Spleen (tissue), 7 donors: ENCODE data around the gene HCN3.

ENCODE experiments used
- CTCF ChIP-seq, 11 experiments: fragments of 200-600 bp in 7 of 11; fragments of 450-650 bp in 4 of 11; sonication (generic) in 4 of 11; IDR thresholded peaks in 8 of 11; conservative IDR thresholded peaks in 3 of 11; 1 replicate in 7 of 11; 2 replicates in 4 of 11; pipeline versions ENCODE4 v1.4.0 to v1.8.0; 2016 to 2021; ENCODE audit warnings: antibody characterized with exemption in 11 of 11, inconsistent platforms in 4 of 11, mild to moderate bottlenecking in 1 of 11
- POLR2A ChIP-seq, 3 donors: fragments of 450-650 bp; IDR thresholded peaks; one replicate each; pipeline ENCODE4 v1.5.1; 2017; ENCODE audit warnings: antibody characterized with exemption in 3 of 3, mild to moderate bottlenecking in 1 of 3
- donor health status: DM: no; HTN: no; CAD: no; lungs with moderate emphysema.
- donor health status: DM: no; HTN: no; CAD: no.
- donor health status: DM: no; HTN: no; CAD: no.

- TF ChIP-seq POLR2A (IDR thresholded peaks at IDR 0.05) (no peak), CTCF (IDR thresholded peaks at IDR 0.05 in 8 of 11, conservative IDR thresholded peaks at IDR 0.05 in 3 of 11) (no peak)
Measured at GRCh38 chr1:155267373-155267772, 9.9 kb upstream of the HCN3 start.
